Raji (cell line): ENCODE measurements around the gene PTTG1IP2.

Experiments used
- POLR2A ChIP-seq: IDR thresholded peaks from 2 replicates; pipeline ENCODE4 v1.6.1; 2011; ENCODE audit warnings: low read depth, low read length, control low read depth; ENCODE audit not compliant: insufficient read depth

The PTTG1IP2 gene

DNA sequence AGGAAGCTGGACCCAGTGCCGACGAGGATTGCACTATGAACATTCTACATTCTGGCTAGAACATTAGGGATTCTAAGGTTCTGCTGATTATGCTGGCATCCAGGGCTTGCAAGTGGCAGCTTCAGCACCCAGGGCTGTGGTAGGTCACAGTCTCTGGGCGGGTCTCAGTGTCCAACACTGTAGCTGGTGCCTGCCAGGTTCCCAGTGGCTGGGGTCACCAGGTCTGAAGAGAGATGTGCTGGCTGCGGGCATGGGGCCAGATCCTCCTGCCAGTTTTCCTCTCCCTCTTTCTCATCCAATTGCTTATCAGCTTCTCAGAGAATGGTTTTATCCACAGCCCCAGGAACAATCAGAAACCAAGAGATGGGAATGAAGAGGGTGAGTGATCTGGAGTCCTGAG, at the start of gene PTTG1IP2:
TSS of gene PTTG1IP2 (plus strand) at position 86 of the 400 bp plus-strand sequence. CDS start at position 234, 148 bp downstream.
- no peak for TF ChIP-seq POLR2A

DNA sequence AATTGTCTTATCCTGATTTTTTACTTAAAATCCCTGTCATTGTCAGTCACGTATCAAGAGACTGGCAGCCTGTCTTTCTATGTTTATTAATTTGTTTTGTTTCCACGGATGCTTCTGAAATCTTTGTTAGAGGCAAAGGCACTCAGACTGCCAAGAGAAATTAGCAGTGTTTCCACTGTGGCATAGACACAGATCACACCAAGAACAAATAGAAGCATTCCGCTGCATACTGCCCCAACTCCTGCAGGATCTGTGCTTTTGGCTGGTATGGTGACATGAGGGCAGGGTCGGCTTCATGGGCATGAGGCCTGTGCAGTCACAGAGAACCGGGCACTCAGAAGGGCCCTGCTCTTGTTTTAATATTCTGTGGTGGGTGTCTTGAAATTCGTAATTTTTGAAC, 47.8 kb upstream of the PTTG1IP2 start:
- TF ChIP-seq POLR2A, result no peak

DNA sequence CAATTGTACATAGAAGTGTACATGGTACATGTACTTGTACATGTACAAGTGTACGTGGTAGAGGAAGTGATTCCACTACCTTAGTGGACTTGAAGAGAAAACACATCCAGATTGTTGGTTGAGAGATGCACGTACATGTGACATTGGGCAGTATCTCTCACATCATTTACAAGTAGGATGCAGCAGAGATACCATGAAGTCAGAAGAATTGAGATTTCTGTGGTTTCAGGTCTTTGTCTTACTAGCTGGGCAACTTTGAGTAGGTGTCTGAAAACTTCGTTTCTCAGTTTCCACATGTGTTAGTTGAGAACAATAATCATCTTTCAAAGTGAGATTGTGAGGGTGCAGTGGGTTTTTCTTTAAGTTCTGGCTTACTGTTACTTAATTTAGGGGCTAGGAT, 44.7 kb upstream of the PTTG1IP2 start:
- no peak for TF ChIP-seq POLR2A

DNA sequence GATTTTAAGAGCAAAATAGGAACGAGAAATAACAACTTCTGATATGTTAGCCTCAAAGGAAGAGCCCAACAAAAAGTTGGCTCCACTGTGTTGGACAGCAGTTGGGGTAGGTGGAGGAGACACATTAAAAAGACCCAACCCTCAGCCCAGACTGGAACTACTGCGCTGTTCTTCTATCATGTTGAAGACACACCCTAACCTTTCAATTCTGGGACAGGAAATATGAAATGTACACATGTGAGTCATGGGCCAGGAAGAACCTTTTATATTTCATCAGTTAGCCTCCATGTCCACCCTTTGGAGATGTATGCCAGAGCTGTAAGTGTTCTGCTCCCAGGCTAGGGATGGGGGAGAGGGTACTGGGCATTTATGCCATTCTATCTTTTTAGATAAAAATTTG, 44.1 kb upstream of the PTTG1IP2 start:
- TF ChIP-seq POLR2A, result no peak

DNA sequence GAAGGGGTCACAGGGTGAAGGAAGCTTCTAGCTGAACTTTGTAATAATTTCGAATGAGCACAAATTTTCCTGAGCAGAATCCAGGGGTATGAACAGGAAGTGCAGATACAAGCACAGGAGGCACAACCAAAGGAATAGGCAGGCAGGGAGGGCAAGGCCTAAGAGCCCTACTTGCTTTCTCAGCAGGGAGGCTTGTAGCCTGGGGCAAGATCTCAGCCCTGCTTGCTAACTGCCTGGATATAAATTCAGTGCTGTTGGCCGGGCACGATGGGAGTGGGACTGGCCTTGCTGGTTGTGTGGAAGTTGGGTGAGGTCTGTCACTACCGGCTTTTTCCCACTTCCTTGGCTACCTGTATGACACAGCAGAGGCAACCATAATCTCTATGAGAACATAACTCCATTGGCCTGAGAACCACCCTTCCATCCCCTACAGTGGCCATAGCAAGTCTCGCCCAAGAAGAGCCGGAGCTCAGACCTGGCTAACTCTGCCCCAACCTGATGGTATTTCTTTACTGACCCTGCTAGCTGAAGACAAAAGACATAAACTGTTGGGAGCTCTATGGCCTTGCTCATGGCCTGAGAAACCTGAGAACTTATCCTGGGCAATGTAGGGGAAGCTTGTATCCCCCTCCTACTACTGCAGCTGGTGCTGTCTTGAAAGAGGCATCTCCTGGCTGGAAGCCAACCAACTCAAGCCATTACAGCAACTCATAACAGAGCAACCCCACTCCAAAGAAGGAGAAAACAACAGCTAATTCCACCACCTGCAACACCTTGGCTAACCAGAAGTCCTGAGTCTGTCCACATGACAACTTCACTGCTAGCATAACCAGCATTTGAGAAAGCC, 38.6 kb upstream of the PTTG1IP2 start:
- no peak for TF ChIP-seq POLR2A

DNA sequence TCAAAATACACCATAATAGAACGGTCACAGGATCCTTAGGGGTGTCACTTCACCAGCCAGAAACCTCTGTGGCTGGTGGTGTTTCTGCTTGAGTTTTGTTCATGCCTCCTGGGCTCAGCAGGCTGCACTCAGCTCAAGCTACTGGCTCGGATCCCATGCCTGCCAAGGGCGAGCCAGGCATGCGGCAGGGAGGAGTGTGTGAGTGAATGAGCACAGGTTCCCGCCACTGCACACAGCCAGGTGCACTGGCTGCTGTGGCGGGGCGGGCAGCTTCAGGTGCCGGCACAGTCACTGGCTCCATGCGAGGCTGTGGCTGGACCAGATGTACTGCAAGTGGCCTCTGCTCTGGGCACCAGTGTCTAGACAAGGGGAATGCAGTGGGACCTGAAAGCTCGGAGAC, 36.7 kb upstream of the PTTG1IP2 start:
- no peak for TF ChIP-seq POLR2A

DNA sequence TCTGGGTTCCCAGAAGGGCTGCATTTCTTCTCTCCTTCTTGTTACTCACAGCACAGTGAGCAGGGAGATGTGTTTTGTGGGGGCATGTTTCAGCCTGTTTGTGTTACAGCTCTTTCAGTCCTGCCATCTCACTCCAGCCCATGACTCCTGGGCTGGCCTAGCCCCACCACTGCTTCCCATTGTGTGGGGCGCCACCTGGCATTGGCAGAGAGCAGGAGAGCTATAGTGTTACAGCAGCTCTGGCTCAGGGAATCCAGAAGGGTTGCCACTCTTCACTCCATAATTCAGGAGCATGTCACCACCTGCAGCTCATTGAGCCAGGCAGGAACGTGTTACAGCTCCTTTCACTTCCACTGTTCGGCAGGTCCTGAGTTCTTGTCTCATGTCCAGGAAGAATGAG, 36.2 kb upstream of the PTTG1IP2 start:
- TF ChIP-seq POLR2A, result no peak

DNA sequence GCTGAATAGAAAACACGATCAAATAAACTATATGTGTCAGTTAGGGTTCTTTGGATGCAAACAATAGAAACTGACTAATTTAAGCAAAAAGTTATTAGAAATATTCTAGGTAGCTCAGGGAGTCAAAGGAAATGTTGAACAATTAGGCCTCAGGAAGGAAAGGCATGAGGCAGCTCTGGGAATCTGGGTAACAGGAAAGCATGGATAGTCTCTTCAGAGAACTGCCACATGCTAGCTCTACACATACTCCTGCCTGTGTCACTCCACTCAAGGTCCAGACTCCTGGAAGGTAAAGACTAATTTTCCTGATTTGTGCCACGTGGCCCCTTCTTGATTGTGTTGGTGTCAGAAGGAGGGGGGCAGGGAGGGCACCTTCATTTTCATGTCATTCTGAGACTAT, 23.8 kb upstream of the PTTG1IP2 start:
- TF ChIP-seq POLR2A, result no peak

DNA sequence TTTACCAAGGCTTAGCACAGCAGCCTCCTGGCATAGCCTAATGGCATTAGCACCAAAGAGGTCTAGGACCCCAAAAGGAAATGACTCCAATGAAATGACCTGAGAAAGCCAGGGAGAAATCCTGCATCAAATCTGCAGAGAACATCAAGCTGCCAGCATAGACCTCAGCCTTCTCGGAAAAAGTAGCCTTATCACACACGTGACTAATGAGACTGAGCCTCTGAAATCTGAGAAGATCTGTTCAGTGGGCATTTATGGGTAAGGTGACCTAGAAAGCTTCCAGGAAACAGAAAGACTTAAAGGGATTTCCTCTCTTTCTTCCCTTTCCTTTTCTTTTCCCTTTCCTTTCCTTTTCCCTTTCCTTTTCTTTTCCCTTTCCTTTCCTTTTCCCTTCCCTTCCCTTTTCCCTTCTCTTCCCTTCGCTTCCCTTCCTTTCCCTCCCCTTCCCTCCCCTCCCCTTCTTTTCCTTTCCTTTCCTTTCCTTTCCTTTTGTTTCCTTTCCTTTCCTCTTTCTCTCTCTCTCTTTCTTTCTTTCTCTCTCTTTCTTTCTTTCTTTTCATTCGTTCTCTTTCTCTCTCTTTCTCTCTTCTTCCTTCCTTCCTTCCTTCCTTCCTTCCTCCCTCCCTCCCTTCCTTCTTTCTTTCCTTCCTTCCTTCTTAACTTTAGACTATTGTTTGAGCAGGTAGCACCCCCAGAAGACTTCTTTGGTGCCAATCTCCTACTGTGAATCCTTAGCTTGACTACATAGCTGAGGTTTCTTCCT, 23.1 kb upstream of the PTTG1IP2 start:
- no peak for TF ChIP-seq POLR2A

DNA sequence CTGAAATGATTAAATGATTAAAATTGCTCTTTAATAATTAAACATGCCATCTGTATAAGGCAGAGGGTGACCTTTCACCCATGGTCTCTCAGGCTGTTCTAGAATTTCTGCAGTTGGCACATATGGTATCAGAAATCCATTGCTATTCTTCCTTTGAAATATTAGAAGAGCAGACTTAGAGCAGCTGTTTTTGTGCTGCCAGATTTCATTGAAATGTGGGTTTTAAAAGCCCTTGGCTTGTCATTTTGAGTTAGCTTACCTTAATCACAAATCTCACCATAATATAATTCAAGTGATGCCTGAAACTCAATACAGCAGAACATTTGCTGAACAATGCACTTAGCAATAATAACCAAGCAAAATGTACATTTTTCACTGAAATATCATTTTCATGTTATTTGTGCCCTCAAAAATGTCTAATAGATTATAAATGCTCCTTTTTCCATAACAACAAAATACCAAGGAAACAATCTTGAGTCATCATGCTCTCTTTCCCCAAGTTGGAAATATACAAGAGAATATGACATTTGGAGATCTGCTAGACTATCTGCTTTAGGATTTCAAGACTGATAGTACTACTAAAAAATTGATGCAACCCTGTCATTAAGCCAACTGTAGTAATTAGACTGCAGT, 16.1 kb upstream of the PTTG1IP2 start:
- TF ChIP-seq POLR2A, result no peak

DNA sequence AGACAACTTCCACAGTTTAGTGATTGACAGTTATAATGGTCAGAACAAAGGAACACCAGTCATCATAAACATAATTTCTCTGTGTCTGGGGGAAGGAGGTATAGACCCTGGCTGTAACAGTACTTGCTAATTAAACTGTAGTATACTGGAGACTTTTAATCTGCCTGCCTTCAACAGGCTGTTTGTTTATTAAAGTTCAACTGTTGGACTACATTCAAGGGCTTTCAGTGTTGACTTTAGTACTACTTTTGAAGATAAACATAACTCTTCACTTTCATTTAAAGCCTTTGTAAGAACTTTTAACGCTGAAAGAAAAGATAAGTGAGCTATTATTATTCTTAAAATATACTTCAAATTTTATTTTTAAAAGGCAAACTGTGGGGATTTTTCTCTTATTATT, 15.5 kb upstream of the PTTG1IP2 start:
- no peak for TF ChIP-seq POLR2A

DNA sequence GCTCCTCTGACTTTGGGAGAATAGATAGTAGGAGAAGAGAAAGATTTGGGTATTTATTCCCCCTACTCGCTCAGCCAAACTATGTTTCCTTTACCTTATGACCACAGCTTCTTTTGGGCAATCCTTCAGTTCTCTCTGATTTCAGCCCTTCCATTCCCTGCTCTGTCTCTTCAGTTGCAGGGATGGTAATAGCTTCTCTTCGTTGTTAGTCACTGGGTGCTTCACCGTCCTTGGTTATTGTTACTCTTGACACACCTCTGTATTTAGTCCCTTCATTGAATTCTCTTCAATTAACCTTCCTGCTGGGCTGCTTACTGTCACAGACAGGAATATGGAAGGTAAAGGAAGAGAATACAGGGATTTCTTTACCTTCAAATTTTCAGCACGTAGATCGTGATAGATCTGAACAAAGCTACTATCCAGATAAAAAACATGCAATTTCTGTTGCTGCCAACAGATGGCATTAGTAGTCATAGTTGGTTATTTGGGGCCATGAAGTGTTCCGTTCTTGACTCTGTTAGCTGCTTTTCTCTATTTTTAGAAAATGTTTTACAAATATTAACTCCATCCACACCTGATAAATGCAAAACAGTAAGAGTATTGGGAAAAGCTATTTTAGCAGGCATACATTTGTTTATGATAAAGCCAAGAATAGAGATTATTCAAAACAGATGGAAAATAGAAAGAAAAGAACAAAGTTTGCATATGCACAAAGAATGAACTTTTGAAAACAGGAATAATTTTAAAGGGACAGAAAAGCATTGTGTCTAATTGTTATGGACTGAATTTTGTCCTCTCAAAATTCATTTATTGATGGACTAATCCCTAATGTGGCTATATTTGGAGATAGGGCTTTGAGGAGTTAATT, 14.0 kb upstream of the PTTG1IP2 start:
- no peak for TF ChIP-seq POLR2A

DNA sequence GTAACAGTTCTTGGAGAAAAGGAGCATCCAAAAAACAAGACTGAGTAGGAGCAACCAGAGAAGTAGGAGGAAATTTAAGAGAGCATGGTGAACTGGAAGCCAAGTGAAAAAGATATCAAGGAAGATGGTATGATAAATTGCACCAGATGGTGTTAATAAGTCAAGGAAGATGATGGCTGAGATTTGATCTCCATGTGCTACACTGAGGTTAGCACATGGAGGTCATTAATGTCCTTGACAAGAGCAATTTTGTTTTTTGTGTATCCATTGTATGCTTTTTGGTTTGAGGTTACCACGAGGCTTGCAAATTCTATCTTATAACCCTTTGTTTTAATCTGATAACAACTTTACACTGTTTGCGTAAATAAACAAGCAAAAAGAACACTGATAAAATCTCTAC, 11.3 kb upstream of the PTTG1IP2 start:
- no peak for TF ChIP-seq POLR2A

DNA sequence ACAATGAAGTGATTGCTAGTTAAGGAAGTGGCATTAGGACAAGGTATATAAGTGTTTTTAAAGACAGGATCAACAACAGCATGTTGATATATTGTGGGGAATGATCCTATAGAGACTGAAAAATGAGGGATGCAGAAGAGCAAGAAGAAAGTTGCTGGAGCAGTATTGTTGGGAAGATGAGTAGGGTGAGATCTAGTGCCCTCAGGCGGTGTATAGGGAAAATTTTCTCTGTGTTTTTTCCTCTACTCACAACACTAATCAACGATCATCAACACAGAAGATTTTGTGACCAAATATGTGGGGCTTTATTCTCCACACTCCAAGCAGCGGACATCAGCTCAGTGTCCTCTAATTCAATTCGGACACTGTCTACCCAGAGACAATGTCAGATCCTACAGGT, 9.6 kb upstream of the PTTG1IP2 start:
- TF ChIP-seq POLR2A, result no peak

DNA sequence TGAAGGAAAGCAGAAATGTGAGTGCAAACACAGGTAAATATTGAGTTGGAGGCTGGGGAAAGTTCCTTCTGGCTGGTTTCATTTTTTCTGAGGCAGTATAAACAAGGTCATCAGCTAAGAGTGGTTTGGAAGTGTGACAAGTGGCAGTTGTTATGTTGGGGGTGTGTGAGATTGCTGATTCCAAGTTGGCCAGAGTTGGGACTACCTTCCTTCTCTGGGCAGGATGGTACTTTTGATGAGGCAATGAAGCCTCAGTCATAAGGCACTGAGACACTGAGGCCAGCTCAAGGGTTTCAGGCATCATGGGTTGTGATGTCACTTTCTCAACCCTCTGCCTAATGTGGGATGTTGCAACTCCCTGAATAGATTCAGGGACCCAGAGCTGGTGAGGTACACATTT, 8.2 kb upstream of the PTTG1IP2 start:
- TF ChIP-seq POLR2A, result no peak
